Activated CD4-positive, CD25-positive, alpha-beta regulatory T cell treated with anti-CD3 and anti-CD28 coated beads, Interleukin-2, amount 50 U/mL, for 16 hours (primary cell): Measurements from ENCODE around the gene CMC1.
A peak's percentile ranks its signal among the peaks of the same experiment; 100 is the strongest.
"Not testable (repeated sequence)": the region's sequence is repeated elsewhere in the genome, so short reads cannot be mapped to it uniquely, and the experiment has no call there.

Experiments used
- DNase-seq: peaks from one replicate; pipeline ENCODE4 v3.0.0-alpha.2; 2020; ENCODE audit warnings: low read depth, low spot score

The CMC1 gene, protein sequence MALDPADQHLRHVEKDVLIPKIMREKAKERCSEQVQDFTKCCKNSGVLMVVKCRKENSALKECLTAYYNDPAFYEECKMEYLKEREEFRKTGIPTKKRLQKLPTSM

DNA sequence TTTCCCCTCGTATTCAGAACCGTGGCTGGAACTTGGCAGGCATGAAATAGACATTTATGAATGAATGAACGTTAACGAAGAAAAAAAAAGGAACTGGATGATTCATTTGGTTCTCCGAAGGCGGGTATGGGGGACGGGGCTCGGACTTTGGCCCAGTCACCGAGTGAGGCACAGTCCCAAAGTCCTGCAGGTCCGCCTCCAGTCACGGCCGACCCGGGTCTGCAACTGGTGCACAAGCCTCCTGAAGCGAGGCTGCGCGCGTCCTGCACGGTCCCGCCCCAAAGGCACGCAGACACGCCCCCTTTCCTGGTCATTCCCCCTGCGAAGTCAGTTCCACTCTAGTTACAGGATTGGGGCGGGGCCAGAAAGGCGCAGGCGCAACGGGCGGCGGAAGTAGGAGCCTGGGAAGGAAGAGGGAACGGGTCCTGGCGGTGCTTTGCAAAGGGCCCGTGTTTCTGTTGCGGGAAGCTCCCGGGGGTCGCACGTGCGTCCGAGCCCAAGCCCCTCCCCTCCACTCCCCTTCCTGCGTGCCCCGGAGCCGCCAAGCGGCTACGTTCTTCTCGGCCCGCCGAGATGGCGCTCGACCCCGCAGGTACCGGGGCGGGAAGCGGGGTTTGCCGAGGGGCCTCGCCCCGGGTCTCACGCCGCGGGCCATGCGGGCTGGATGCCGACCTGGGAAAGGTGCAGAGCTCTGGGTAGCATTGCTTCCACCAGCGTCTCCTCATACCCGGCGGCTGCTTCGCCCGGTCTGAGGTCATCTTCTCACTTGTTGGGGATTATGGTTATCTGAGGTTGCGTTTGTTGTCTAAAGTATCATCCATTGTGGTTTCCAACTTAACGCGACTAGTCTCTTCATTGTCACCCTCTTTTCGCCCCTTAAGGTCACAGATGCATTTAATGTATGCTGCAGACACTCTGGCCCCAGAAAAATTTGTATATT, at the start of gene CMC1:
CMC1 (plus strand) TSS at position 399 of the 940 bp plus-strand sequence; CDS start at position 574, 175 bp downstream.
- peak; percentile 79 for DNase-seq

DNA sequence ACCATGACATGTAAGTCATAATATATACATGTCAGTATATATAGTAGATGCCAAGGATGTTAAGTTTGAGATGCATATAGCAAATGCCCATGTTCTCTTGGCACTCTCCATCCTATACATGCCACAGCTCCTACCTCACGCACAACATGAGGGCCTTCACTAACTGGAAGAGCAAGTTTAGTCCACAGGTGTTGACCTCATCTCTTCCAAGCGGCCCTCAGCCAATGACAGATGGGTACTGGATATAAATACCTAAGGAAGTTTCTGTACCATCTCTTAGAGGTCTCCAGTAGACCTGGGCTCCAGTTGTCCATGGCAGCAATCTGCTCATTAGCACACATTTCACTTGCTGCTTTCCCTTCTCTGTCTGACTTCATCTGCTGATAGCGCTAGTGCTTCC, 43.3 kb upstream of the CMC1 start:
- no peak for DNase-seq

DNA sequence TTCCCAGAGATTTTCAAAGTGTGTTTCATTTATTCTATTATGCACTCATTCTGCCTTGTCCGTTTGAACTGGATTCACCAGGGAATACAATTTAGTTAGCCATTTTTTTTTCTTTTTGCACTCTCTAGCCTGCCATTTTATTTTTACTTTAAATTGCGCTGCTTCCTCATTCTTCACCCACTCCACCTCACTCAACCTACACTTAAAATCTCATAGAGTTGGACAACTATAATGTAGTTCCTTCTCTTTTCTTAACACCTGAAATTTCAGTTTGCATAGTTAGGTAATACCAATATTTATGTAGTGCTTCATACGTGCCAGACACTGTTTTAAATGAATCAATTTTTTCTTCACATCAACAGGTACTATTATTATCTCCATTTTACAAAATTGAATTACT, 42.4 kb upstream of the CMC1 start:
- no peak for DNase-seq

DNA sequence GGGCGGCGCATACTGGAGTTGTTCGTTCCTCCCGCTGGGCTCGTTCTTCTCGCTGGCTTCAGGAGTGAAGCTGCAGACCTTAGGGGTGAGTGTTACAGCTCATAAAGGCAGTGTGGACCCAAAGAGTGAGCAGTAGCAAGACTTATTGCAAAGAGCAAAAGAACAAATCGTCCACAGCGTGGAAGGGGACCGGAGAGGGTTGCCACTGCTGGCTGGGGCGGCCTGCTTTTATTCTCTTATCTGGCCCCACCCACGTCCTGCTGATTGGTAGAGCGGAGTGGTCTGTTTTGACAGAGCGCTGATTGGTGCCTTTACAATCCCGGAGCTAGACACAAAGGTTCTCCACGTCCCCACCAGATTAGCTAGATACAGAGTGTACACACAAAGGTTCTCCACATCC, 41.8 kb upstream of the CMC1 start:
- not testable (repeated sequence) for DNase-seq

DNA sequence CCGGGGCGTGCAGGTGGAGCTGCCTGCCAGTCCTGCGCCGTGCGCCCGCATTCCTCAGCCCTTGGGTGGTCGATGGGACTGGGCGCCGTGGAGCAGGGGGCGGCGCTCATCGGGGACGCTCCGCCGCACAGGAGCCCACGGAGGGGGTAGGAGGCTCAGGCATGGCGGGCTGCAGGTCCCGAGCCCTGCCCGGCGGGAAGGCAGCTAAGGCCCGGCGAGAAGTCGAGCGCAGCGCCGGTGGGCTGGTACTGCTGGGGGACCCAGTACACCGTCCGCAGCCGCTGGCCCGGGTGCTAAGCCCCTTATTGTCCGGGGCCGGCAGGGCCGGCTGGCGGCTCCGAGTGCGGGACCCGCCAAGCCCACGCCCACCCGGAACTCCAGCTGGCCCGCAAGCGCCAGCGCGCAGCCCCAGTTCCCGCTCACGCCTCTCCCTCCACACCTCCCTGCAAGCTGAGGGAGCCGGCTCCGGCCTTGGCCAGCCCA, 41.0 kb upstream of the CMC1 start:
- DNase-seq: not testable (repeated sequence)

DNA sequence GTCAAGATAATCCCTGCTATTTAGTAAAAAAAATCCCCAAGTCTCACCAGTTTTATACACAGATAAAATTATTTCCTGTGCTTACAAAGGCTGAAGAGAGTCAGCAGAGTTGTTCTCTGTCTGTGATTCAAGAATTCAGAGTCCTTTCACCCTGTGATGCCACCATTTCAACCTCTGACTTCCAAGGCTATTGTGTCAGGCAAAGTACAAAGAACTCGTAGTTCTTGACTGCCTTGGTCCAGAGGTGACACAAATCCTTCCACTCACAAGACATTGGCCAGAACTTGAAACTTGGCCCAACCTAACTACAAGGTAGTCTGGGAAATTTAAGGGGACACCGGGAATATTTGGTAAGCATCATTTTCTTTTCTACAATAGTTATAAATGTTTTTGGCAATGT, 34.9 kb upstream of the CMC1 start:
- DNase-seq: no peak

DNA sequence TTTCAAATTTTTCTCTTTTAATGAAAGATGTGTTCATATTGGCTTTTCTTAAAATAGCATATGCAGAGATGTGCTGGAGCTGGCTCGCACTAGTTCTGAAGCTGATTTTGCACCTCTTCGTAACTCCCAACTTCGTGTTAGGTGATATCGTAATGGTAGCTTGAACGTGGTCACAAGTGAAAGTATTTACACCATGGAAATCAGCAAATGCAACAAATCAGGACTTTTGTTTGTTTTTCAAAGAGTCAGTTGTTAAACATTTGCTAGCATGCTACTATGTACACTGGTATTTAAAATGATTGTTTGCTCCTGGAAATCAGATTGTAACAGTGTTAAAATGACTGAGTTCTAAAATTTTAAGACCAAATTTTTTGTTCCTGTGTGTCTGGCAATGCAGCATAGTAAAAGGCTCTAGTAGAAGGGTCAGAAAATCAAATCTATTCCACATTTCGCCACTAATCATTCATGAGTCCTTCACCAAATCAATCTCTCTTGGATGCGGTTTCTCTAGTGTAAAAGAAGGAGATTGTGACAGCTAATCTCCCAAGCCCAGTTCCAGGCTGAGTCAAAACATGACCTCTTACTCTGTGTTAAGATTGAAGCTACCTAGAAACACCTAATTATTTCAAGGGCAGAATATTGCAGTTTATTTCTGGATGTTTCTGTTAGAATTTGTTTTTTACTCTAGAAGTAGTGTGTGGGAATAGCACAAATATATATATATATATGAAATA, 34.3 kb upstream of the CMC1 start:
- DNase-seq: no peak

DNA sequence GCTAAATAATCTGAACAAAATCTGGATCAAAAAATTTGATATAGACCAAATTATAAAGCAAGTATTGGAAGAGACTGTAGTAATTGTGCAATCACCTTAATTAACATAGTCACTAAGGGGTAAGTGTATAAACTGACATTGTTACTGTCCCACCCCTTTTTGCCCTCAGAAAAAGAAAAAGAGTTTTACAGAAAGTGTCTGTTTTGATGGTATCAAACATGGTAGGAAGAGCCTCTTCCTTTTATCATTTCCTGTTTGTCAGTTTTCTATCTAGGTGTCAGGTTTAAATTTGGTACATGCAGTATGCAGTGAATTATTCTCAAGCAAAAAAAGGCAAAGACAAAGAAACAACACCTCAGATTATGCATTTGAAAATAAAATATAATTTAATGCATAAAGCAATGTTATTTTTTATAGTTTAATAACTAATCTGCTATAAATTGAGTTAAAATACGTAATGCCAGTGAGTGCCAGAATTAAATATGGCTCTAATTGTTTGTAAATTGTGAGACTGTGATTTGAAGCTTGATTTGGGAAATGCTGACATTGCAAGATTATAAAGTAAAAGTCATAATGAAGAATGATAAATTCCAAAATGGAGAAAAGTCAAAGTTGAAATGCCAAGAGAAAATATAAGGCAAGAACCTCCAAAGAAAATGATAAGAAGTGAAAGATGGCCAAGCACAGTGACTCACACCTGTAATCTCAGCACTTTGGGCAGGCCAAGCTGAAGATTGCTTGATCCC, 30.3 kb upstream of the CMC1 start:
- DNase-seq: no peak

DNA sequence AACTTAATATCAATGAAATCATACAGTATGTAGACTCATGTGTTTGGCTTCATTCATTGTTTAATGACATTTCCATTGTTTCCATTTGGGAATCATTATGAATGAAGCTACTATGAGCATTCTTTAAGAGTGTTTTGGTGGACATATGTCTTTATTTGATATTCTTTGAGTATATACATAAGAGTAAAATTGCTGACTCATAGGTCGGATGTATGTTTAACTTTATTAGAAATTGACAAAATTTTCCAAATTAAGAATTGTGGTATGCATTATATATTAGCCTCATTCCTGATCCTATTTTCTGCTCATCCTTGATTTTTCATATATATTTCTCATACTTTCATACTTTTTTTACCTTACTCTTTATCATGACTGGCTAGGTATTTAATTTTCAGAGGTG, 28.7 kb upstream of the CMC1 start:
- no peak for DNase-seq

DNA sequence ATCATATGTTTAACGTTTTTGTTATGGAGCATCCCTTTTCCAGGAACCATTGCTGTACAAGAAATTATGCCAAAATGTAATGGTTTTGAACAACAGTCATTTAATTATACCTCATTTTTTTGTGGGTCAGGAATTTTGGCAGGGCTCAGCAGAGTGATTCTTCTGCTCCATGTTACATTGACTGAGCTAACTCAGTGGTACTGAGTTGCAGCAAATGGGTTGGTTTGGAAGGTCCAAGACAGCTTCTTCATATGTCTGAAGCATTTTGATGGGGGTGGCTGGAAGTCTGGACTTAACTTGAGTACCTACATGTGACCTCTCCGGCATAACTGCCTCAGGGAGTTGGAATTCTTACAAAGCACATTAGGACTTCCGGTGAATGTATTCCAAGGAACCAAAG, 26.0 kb upstream of the CMC1 start:
- no peak for DNase-seq

DNA sequence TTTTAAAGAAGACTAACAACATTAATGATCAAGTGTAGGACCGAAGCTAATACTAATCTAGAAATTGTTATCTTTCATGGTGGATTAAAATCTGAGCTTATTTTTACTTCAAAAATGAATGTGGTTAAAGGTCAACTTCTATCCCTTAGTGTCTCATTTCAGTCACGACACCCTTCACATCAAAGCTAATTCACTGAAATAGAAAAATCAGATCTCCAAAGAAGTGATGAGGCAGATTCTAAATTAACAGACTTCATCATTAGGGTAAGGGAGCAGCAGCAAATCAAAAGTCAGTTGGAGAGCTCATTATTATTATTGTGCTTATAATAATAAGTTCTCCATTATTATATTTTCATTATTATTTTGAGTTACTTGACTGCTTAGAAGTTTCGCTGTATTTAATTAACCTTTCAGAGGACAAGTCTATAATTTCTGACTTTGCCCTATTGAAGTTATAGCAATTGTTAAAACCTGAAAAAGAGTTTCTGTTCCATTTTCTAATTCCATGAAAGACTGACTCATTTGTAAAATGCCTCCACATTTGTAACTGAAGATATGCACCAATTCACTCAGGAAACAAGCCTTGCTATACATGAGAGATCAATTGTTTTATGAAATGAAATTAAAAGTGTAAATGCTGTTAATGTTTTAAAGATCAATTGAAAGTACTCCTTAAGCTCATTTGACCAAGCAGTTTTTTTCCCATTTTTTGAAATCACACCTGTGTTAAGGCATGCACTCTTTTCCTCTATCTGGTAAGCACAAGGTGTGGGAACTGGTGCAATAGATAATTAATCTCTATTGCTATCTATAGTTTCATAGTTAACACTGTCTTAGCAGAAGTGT, 23.1 kb upstream of the CMC1 start:
- no peak for DNase-seq

DNA sequence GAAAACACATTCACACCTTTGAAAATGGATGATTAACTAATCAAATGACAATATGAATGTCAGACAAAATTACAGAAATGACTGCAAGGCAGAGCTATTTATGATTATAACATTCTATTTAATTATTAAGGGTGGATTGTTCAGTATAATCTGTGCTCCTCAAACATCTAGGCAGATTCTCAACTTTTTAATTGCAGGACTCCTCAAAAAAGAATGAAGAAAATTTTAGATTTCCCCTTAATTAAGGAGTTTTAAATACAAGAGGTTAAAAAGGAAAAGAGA, 22.6 kb upstream of the CMC1 start:
- DNase-seq: no peak

DNA sequence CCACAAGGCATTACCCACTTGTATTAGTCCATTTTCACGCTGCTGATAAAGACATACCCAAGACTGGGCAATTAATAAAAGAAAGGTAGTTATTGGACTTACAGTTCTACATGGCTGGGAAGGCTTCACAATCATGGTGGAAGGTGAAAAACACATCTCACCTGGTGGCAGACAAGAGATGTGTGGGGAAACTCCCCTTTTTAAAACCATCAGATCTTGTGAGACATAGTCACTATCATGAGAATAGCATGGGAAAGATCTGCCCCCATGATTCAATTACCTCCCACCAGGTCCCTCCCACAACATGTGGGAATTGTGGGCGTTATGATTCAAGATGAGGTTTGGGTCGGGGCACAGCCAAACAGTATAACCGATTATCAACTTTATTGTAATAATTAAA, 17.0 kb upstream of the CMC1 start:
- DNase-seq: no peak

DNA sequence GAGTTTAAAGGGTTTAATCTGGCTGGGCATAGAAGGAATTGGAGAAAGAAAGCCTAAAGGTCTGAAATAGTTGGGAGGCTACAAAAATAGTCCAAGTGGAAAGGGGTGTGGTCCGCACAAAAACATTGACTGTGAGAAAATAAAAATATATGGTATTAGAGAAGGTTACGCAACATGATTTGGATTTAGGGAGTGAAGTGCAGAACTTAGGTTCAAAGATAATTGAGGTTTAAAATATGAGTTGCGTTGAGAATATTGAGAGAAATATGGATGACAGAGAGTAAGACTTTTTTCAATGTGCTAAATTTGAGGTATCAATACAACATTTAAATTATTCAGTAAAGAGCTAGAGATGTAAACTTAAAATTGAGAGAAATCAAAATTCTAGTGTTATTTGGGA, 15.4 kb upstream of the CMC1 start:
- DNase-seq: no peak

DNA sequence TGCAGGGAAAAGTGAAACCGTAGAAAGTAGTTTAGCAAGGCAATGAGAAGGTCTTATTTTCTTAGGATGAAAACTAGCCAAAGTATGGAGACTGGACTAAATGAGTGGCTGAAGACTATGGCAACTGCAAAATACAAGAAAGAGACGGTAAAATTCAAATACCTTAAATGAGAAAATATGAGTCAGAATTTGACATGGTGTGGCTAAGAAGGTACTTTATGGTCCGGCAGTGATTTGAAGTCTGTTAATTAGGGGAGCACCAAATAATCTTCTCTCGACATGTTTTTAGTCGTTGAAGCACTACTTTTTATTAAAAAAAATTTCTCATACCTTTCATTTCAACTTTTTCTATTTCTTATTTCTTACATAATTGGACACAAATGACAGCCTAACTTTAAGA, 12.8 kb upstream of the CMC1 start:
- no peak for DNase-seq

DNA sequence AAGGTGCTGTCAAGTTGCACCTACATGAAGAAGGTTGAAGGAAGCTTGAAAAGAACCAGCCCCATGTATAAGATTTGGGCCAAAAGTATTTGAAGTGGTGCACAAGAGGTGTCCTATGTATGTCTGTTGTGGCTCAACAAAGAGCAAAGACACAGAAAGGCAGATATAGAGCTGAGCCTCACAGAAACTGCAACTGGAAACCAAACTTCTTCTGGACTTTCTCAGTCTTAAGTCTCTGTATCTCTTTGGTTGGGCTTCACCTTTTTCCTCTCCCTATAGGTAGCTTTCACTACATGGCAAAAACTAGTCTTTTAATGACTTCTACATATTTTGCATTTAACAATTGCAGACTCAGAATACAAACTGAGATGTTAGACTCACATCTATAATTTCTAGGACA, 8.8 kb upstream of the CMC1 start:
- no peak for DNase-seq

DNA sequence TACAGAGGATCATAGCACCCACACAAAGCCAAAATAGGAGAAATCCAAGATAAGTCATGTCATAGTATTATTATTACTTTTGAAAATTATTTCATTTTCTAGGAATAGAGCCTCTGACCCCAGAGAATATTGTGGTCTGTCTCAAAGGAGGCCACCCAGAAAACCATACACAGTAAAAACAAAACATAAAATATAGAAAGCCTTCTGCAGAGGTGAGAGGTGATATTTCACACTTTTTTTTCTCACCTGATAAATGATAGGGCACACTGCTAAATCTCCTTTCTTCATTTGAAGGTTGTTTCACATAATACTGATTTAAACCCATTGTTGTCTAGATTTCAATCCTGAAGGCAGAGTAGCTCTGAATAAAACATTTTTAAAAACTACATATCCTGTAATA, 7.0 kb upstream of the CMC1 start:
- no peak for DNase-seq

DNA sequence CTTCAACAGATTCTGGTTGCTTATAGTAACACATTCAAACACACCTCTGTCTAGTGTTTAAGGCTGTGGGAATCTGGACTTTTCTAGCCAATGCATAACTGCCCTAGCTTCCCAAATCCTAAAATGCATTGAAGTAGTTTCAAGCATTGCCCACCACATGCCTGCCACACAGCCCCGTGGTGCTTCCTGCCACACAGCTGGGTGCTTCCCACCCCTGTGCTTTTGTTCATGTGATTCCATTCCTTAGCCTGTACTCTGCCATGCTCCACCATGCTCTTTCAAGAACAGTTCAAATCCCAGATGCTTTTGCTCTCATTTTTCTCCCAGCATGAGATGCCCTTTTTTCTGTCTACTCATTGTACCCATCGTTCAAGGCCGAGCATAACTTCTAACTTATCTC, 2.3 kb upstream of the CMC1 start:
- DNase-seq: no peak

DNA sequence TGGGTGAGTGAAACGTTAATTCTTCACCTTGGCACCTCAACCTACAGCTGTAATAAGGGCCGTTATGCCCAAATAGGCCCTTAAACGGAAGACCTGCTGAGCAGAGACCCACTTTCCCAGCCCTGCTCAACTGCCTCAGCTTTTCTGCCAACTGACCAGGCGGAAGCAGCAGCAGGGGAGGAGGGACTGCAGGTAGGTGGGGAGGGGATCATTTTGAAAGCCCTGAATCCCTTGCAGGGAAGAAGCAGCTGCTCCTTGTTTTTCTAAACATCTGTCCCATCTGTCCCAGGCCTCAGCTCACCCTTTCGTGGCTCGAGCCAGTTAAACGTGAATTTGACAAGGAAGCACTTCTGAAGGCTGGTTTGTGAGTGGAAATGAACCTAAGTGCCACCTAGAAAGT, 978 bp upstream of the CMC1 start:
- no peak for DNase-seq

DNA sequence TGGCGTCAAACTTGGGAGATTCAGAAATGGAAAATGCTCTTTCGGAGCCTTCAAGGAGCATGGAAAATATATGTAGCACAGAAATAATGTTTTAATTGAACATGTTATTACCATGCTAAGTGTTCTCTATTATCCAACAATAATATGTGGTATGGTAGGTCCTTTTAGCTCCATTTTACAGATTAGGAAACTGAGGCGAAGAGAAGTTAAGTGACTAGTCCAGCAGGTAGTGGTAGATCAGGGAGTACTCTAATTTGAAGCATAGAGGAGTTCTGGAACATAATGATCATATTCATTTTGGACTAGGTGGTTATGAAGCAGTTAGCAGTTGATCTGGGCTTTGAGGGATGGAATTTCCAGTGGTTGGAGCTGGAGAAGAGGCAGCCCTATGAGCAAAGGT, 1.1 kb downstream of the CMC1 start:
- DNase-seq: no peak

DNA sequence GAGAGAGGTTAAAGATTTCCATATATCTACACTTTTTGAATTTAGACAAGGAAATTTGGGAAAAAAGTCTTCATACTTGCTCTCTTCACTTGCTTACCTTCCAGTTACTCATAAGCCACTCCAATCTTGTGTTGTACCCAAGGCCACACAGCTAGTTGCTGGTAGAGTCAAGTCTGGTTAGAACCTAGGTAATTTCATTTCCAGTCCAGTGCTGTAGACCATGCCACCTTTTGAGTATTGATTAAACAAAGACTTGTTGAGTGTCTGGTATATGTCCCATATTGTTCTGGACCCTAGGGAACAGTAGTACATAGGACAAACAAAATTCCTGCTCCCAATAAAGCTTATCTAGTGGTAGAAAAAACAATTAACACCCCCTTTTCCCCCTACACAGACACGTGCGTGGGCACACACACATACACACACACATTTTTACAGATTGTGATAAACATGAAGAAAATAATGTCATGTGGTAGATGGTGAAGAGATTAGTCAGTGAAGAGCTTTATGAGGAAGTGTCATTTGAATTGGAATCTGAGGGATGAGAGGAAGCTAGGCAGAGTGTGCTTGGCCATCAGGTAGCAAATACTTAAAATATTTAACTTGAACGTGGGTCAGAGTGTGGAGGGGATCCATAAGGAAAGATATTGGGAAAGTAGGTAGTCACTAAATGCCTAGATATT, 2.1 kb downstream of the CMC1 start:
- no peak for DNase-seq
